Left ventricle myocardium inferior (tissue), 1 donor: ENCODE results near the gene ADK. TPM values are rescaled to one million over a fixed set of nuclear protein-coding genes. Genes with fewer than 3 reads are reported as not detected.

Experiments used
- DNase-seq: peaks from one replicate; pipeline ENCODE4 v3.0.0-alpha.2; 2020
- H3K27ac ChIP-seq: fragments of 200-600 bp; replicated peaks from 2 replicates; pipeline ENCODE4 v1.8.0; 2021
- H3K27me3 ChIP-seq: fragments of 200-600 bp; 2 replicates; pipeline ENCODE4 v1.8.0; 2021; ENCODE audit warnings: low read depth
- H3K36me3 ChIP-seq: fragments of 200-600 bp; 2 replicates; pipeline ENCODE4 v1.8.0; 2021
- H3K4me1 ChIP-seq: fragments of 200-600 bp; 2 replicates; pipeline ENCODE4 v1.8.0; 2021
- H3K4me3 ChIP-seq: fragments of 200-600 bp; 2 replicates; pipeline ENCODE4 v1.8.0; 2021; ENCODE audit warnings: mild to moderate bottlenecking, moderate library complexity
- H3K9me3 ChIP-seq: fragments of 200-600 bp; replicated peaks from 2 replicates; pipeline ENCODE4 v1.8.0; 2021
- intact Hi-C: fragments of 100-400 bp; cut with micrococcal nuclease; formaldehyde crosslinking; loops from one replicate; pipeline ENCODE4 v1.11.0; 2022
- total RNA-seq: library from RNA; stranded (reverse); fragmentation: NEBNext Ultra II Directional; extraction: Animal tissue kit (Norgen Biotek cat#: 25700); gene quantifications from one replicate; pipeline ENCODE4 v1.2.1, GENCODE V29; 2021
- TF ChIP-seq, protein P1 (sequence below): fragments of 200-600 bp; IDR thresholded peaks from 2 replicates; pipeline ENCODE4 v1.8.0; 2021; ENCODE audit warnings: antibody characterized with exemption, mild to moderate bottlenecking, borderline replicate concordance
- donor health status: DM: no; HTN: yes; CAD: no; lungs with severe emphysema.

Gene ADK
- total RNA-seq, 1 donor from 2014 or later, result 41.3 TPM

DNA sequence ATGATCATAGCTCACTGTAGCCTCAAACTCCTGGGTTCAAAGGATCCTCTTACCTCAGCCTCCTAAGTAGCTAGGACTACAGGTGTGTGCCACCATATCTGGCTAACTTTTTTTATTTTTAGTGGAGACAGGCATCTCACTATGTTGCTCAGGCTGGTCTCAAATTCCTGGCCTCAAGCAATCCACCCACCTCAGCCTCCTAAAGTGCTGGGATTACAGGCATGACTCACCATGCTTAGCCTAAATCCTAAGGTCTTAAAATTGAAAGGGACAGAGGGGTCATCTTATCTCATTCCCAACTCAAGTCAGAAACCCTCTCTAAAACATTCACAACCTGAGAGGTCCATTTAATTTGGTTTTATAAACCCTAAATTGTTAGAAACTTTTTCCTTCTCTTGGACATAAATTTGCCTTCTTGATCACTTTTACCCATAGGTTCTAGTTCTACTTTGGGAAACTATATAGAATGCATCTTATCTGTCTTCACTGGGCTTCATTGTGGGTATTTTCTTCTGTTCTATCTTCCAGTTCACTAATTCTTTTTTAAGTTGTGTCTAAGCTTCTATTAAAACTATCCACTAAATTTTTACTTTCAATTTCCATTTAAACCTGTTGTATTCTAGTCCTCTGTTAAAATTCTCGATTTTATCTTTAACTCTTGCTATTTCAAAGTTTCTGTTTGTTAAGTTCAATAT is 492.0 kb downstream of the ADK start:
- DNase-seq, result no peak
- intact Hi-C loops, result no loop called here
- no peaks in the 10 kb centered on the region for H3K36me3 ChIP-seq
- H3K27ac ChIP-seq, result no peak overlapping the region
- no peaks in the 10 kb centered on the region for H3K9me3 ChIP-seq
- H3K27me3 ChIP-seq, result no peaks in the 10 kb centered on the region
- H3K4me3 ChIP-seq, result no peak overlapping the region
- peaks cover 17% of the 10 kb centered on the region for H3K4me1 ChIP-seq
- TF ChIP-seq, protein P1, sequence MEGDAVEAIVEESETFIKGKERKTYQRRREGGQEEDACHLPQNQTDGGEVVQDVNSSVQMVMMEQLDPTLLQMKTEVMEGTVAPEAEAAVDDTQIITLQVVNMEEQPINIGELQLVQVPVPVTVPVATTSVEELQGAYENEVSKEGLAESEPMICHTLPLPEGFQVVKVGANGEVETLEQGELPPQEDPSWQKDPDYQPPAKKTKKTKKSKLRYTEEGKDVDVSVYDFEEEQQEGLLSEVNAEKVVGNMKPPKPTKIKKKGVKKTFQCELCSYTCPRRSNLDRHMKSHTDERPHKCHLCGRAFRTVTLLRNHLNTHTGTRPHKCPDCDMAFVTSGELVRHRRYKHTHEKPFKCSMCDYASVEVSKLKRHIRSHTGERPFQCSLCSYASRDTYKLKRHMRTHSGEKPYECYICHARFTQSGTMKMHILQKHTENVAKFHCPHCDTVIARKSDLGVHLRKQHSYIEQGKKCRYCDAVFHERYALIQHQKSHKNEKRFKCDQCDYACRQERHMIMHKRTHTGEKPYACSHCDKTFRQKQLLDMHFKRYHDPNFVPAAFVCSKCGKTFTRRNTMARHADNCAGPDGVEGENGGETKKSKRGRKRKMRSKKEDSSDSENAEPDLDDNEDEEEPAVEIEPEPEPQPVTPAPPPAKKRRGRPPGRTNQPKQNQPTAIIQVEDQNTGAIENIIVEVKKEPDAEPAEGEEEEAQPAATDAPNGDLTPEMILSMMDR, result no peak

DNA sequence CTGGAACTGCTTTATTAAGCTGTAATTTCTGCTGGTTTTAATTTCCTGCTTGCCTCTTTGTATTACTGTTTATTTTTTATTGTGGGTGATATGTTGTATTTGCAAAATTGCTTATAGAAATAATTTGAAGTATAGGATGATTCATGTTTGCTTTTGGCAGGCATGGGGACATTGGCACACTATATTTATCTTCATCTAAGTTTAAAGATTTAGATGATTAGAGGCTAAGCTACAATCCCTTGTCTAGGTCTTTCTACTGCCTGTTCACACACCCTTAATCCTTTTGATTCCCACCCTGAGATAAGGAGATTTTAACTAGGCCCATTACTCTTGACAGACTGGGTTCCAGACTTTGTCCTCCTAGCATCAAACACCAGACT is 492.6 kb downstream of the ADK start:
- Histone ChIP-seq H3K4me1 (peaks cover 17% of the 10 kb centered on the region), H3K27ac (no peak overlapping the region), H3K9me3 (no peaks in the 10 kb centered on the region), H3K36me3 (no peaks in the 10 kb centered on the region), H3K27me3 (no peaks in the 10 kb centered on the region), H3K4me3 (no peak overlapping the region)
- DNase-seq, result no peak
- TF ChIP-seq, protein P1, result no peak
- intact Hi-C loops, result no loop called here

DNA sequence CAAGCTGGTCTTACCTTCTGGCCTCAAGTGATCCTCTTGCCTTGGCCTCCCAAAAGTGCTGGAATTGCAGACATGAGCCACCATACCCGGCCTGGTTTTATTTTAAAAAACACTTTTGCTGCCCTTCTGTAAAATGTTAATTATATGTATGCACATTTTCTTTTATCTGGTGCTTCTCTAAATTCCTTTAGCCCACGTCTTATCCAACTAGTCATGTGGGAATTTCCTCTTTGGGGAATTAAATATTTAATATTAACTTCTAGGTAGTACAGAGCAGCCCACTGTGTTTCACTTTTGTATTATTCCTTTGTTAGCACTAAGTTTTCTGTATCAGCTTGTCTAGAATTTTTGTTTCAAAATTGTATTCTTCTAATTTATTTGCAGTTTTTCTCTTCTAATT is 493.7 kb downstream of the ADK start:
- DNase-seq, result no peak
- Histone ChIP-seq H3K9me3 (no peaks in the 10 kb centered on the region), H3K27ac (no peak overlapping the region), H3K4me3 (no peak overlapping the region), H3K4me1 (peaks cover 15% of the 10 kb centered on the region), H3K36me3 (no peaks in the 10 kb centered on the region), H3K27me3 (no peaks in the 10 kb centered on the region)
- intact Hi-C loops, result no loop called here
- TF ChIP-seq, protein P1, result no peak

DNA sequence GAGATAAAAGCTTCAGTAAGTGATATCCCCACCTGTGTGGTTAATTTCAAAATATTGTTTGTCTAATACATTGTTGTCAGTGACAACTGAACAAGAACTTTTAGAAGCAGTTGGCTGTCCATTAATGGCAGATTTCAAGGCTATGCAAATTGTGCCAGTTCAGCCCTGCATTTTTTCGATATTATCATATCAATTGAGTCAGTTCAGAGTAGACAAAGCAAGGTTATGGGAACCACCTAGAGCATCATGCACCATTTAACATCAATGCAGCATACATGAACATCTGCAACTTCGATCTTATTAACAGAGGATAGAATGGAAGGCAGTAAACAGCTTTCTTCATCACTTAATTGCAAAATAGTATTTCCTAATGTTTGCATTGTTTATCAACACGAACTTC is 494.7 kb downstream of the ADK start:
- TF ChIP-seq, protein P1, result no peak
- Histone ChIP-seq H3K36me3 (no peaks in the 10 kb centered on the region), H3K4me1 (peaks cover 10% of the 10 kb centered on the region), H3K9me3 (no peaks in the 10 kb centered on the region), H3K27ac (no peak overlapping the region), H3K4me3 (no peak overlapping the region), H3K27me3 (no peaks in the 10 kb centered on the region)
- no peak for DNase-seq
- intact Hi-C loops, result no loop called here

DNA sequence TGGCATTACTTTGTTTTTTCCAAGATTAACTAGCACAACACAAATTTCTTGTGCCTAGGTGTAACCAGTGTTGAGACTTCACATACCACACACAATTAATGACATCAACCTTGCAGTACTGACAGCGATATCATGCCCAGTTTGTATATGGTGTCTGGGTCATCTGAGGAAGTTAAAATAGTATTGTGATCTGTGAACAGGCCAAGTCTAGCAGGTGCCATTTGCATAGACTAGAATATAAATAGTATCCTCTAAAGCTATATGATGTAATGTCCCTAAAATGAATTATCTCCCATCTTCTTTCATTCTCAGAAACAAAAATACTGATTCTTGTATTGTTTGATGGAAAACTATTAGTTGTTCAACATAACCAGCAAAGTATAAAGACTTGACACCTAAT is 499.6 kb downstream of the ADK start:
- no peak overlapping the region for H3K27ac ChIP-seq

More for the DNA sequence above, 499.6 kb downstream of the ADK start:
- Histone ChIP-seq H3K36me3 (no peaks in the 10 kb centered on the region), H3K4me1 (peaks cover 6% of the 10 kb centered on the region), H3K27me3 (no peaks in the 10 kb centered on the region), H3K4me3 (no peak overlapping the region), H3K9me3 (no peaks in the 10 kb centered on the region)
- intact Hi-C loops, result no loop called here
- TF ChIP-seq, protein P1, result no peak
- no peak for DNase-seq
